HT1080 (cell line): ENCODE data around the gene MRPL39. TPM values are rescaled to one million over a fixed set of nuclear protein-coding genes. Genes with fewer than 3 reads are reported as not detected.
A peak's percentile ranks its signal among the peaks of the same experiment; 100 is the strongest.
"Not testable (repeated sequence)": the region's sequence is repeated elsewhere in the genome, so short reads cannot be mapped to it uniquely, and the experiment has no call there.

Experiments used
- DNase-seq: peaks from one replicate; pipeline ENCODE4 v3.0.0-alpha.2; 2015; ENCODE audit warnings: low read depth
- polyA plus RNA-seq, 2 experiments: library from polyadenylated mRNA; depleted of rRNA; stranded (reverse); fragments of >200 nt; gene quantifications; 2 replicates each; pipeline ENCODE4 v1.2.3, GENCODE V29; 2015
- total RNA-seq: library from RNA; depleted of rRNA; stranded (reverse); fragments of >200 nt; shearing (Covaris generic); gene quantifications from 2 replicates; pipeline ENCODE4 v1.2.3, GENCODE V29; 2014; rRNA removed

Gene MRPL39
- 51.9 and 53.4 TPM in 2 replicates for total RNA-seq
- 42.7 and 44.0 TPM in 2 replicates for polyA plus RNA-seq (2015; cell fraction: cytosol; rRNA removed)
- 31.5 and 38.3 TPM in 2 replicates for polyA plus RNA-seq (2015; cell fraction: nucleus; rRNA removed)

GRCh38 chr21:25607151-25608043, at the start of gene MRPL39:
Gene MRPL39, minus strand, starts transcription at chr21:25607481. Its CDS starts 6 bp downstream, at chr21:25607475.
- peak; percentile 82 for DNase-seq

DNA sequence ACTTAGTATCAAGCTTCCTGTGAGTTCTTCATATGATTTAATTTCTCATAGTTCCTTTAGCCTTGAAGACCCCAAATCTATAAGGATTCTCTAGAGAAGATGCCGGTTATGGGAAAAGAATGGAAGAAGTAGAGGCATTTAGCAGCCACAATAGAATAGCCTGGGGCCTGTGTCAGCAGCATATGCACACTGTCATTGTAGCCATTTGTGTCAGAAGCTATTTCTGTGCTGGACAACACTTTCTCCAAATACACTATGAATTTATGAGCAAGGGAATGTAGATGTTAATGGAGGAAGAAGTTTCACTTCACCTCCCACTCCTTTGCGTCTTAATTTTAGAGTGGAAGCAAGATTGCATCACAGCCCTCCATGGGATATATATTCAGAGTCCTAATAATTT, 49.1 kb upstream of the MRPL39 start:
- DNase-seq = no peak

GRCh38 chr21:25649146-25649545, 41.9 kb upstream of the MRPL39 start:
- DNase-seq = no peak

- no peak for DNase-seq
Measured at GRCh38 chr21:25647647-25648046, 40.4 kb upstream of the MRPL39 start.

DNA sequence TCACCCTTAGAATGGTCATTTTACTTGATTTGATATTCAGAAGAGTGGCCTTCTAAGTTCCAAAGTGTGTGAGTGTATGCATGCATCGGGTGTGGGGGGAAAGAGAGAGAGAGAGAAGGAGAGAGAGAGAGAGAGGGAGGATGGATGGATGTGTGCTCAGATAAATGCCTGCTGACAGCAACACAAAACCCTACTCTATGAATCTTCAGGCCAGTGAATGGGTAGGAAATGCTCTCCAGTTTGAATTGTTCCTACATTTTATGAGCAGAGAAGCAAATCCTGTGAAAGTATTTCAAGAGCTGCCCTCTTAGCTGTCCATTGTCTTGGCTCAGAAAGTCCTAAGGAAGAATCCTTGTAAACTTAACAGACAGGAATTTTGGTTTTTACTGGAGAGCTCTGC, 39.2 kb upstream of the MRPL39 start:
- DNase-seq = no peak

DNA sequence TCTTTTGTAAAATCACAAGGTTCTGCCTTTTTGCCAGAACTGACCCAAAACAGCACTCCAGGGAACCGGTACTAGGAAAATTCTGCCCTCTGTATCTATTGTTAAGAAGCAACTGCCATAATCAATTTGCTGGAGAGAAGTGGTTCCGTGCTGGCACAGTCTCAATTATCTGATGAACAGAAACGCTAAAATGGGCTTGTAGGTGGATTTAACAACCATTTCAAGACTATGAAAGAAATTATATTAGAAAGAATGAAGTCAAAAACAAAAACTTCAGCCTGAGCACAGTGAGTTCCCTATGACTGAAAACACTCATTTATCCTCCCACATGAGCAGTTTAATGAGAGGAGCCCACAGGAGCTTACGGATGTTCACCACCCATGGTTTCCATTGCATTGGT, 36.2 kb upstream of the MRPL39 start:
- DNase-seq = no peak

- no peak for DNase-seq
Measured at GRCh38 chr21:25640943-25641292, 33.6 kb upstream of the MRPL39 start.

DNA sequence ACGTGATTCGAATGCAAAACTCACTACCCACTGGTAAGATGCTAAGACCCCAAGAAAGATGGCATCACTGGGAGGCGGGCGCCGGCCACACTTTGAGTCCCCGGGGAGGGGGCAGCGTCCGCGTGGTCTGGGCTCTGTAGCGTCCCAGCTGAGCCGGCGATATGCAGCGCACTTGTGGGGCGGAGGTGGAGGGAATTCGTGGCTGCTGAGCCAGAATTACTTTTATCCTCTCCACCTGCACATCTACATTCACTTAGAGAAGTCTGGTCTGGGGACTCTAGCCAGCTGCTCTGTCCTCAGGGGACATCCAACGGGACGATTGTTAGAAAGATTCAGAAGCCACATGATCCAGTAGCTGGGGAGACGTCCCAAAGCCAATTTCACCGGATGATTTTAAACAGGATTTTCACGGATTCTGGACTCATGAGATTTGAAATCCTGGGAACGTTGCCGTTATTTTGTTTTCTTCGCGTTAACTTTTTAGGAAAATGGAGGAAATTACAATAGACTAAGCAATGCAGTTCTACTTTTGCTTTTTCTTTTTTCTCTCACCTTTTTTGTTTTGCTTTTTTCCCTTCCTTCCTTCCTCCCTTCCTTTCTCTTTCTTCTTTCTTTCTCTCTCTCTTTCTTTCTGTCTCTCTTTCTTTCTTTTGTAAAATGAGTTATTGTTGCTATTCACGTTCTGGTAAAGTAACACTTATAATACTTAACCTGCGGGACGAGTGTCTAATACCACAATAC, 33.1 kb upstream of the MRPL39 start:
- no peak for DNase-seq

DNA sequence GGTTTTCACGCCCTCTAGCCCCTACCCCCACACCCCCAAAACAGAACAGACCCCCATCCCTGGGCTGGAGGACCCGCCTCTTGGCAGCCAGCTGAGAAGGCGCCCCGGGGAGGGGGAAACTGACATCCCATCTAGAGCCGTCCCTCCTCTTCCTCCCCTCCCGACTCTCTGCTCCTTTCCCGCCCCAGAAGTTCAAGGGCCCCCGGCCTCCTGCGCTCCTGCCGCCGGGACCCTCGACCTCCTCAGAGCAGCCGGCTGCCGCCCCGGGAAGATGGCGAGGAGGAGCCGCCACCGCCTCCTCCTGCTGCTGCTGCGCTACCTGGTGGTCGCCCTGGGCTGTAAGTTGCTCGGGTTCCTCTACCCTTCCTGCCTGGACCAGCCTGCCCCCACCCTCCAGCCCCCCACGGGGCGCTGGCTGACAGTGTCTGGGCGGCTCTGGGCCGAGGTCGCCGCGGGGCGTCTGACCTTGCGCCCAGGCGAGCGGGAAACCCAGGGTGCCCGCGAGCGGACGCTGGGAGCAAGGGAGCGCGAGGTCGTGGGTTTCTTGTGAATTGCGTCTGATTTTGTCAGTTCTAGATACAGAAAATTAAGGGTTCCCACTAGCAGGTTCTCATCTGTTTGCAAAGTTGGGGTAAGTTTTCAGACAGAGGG, 32.4 kb upstream of the MRPL39 start:
- peak; percentile 41 for DNase-seq

DNA sequence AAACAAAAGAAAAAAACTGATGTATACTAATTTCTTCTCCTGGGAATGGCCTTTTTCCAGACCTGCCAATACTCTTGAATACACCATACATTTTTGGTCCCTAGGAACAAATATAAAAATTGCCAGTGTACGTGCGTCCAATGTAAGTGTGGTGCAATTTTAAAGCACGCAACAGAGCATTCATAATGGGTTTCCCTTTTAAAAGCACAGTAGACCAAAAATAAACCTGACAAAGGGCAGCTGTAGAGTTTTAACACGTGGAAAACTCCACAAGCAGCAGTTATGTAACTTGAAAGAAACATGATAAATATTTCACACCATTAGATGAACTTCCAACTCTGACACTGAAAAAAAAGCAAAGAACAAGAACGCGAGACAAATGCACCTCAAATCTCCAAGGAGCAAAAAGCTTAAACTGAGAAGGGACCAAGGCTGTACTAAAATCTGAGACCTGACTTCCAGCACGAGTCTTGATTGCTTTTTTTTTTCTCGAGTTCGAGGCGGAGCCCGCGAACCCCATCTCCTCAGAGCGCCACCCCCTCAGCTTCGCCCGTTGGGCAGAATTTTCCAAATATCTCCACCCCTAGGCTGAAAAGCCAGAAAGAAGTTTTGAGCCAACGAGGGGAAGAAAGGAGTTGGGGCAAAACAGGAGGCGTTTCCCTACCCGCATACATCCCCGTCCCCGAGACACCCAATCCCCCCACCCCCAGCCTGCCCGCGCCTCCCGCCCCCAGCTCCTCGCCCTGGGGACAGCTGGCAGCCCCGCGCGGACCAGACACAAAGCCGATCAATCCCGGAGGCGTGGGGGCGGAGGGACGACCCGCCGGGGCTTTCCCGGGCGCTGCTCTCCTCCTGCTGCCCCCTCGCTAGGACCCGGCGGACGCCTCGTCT, 31.6 kb upstream of the MRPL39 start, which contains the start of gene JAM2:
TSS of gene JAM2 (plus strand) at position 599 of the 891 bp plus-strand sequence. CDS start 564 bp downstream, outside the sequence.
- peak; percentile 32 for DNase-seq

DNA sequence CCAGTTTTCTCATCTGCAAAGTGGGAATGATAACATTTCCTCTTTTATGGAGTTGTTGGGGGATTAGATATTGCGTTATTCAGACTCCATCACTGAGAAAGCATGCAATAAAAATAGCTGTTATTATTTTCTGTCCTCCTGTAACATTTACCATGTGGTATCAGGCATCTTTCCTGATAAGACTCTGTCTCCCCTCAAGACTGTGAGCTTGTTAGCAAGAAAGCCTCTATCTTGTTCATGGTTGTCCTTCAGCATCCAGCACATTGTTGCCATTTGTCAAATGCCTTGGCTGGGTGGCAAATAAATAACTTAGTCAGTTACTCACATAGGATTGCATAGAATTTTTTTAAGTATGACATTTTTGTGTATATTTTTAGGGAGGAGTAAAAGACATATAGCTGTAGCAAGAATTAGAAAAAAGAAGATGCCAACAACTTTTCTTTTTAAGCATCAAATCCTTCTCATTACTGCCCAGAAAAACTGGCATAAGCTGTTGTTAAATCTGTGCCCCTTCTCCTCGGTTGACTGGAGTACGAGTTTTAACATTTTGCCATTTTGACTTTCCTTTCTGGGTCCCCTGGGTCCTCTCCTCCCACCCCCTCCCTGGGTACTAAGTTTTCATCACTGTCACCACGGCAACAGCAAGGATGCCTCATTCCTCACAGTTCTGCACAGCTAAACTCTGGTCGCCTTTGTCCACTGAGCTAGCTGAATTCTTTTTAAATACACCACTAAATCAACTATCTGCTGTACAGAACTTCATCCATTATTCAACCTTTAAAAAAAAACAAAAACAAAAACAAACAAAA, 30.8 kb upstream of the MRPL39 start:
- DNase-seq = no peak

GRCh38 chr21:25636727-25637126, 29.4 kb upstream of the MRPL39 start:
- peak; percentile 36 for DNase-seq

DNA sequence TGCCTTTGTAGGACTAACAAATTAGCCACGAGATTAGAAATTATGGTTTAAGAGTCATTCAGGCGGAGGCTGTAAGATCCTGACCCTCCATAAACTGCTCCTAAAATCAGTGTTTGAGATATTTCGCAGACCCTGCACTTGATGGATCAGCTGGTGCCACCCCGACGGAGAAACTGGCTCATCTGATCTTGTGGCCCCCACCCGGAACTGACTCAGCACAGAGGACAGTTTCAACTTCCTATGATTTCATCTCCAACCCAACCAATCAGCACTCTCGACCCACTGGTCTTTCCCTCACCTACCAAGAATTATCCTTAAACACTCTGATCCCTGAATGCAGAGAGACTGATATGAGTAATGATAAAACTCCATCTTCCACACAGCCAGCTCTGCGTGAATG, 28.0 kb upstream of the MRPL39 start:
- peak; percentile 59 for DNase-seq

DNA sequence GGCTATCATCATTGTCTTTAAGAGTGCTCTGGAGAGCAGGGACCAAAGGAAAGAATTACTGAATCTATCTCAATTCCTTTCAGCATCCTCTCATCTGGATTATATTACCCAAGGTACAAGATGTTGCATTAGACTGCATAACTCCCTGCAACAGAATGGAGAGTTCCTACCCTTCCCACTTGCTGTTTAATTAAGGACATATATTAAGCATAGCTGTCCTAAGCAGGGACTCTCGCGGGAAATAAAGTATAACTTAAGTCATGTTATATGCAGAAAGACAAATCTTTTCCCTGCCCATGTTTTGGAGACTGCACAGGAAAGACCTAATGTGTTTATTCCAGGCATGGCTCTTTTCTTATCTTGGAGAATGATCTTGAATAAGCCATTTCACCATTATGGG, 25.0 kb upstream of the MRPL39 start:
- no peak for DNase-seq

DNA sequence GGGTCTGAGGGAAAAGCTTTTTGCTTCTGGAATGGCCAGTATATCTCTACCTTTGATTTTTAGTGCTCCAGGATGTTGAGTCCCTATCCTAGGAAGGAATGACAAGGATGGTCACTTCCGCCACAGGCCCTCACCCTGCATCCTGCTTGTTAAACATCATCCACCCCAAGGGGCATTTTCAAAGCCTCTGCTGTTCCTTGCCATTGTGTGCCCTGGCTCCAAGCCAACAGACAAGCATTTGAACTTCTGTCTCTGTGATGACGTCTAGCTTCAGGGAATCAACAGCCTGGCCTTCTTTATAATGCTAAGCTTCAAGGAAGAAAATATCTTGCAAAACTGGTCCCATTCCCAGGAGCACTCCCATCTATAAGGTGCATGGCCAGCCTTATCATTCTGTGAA, 19.5 kb upstream of the MRPL39 start:
- no peak for DNase-seq

DNA sequence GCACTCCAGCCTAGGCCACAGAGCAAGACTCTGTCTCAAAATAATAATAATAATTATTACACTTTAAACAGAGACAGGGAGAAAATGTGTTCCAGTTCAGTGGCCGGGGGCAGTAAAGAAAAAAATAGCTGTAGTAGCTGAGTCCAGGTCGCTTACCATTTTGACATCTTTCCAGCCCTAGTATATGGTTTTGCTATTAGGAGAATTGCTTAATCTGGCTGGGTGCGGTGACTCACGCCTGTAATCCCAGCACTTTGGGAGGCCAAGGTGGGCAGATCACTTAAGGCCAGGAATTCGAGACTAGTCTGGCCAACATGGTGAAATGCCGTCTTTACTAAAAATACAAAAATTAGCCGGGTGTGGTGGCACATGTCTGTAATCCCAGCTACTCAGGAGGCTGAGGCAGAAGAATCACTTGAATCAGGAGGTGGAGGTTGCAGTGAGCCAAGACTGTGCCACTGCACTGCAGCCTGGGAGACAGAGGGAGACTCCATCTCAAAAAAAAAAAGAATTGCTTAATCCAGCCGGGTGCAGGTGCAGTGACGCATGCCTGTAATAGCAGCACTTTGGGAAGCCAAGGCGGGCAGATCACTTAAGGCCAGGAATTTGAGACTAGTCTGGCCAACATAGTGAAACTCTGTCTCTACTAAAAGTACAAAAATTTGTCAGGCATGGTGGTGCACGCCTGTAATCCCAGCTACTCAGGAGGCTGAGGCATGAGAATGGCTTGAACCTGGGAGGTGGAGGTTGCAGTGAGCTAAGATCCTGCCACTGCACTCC, 18.7 kb upstream of the MRPL39 start:
- DNase-seq = not testable (repeated sequence)

- no peak for DNase-seq
Measured at GRCh38 chr21:25625036-25625435, 17.8 kb upstream of the MRPL39 start.

GRCh38 chr21:25624511-25624910, 17.2 kb upstream of the MRPL39 start:
- DNase-seq = no peak

DNA sequence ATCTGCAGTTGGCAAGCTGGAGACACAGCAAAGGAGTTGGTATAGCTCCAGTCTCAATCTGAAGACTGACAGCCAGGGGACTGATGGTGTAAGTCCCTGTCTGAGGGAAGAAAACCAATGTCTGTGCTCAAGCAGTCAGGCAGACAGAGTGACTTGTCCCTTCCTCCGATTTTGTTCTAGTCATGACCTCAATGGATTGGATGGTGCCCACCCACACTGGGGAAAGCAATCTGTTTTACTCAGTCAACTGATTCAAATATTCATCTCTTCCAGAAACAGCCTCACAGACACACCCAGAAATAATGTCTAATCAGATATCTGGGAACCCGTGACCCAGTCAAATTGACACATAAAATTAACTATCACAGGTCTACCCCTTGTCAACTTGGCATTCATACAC, 11.9 kb upstream of the MRPL39 start:
- DNase-seq = no peak
